ENCODE measurements around the gene RPL18A. TPM values are rescaled to one million over a fixed set of nuclear protein-coding genes. Genes with fewer than 3 reads are reported as not detected.

RPL18A gene
- total RNA-seq, 1 experiment from 2014 or later: 1,352 TPM

GRCh38 chr19:17909003-17909732, 49.5 kb downstream of the RPL18A start:
- Histone ChIP-seq H3K4me1 (ENCODE audit: control insufficient read depth, insufficient read depth, low read length) (peaks cover 4% of the 10 kb centered on the region; the same call in 1 of the 2 replicates), H3K9me3 (ENCODE audit: control insufficient read depth, insufficient read depth, low read depth, low read length) (no peaks in the 10 kb centered on the region), H3K36me3 (ENCODE audit: control insufficient read depth, insufficient read depth, low read length) (no peaks in the 10 kb centered on the region), H3K27ac (ENCODE audit: low read length) (no peak overlapping the region), H3K4me3 (ENCODE audit: low read depth in 2 of 2, low read length in 2 of 2) (no peak overlapping the region), H3K27me3 (ENCODE audit: control insufficient read depth, insufficient read depth, low read length) (no peaks in the 10 kb centered on the region)
- DNase-seq (ENCODE audit: low read depth, low spot score) (no peak), ATAC-seq (peak; percentile 69)
- ChIA-PET POLR2A (no interaction called here), CTCF (interaction anchor here (0.7 kb wide), 1 partner anchor 38 kb away, joined by 3 read pairs; no protein-coding TSS in a partner anchor)
- BruUV-seq (replicated peaks): no TSS peak
- intact Hi-C loops (cut with micrococcal nuclease; ENCODE audit: unreplicated experiment) (no loop called here), in situ Hi-C loops (cut with HindIII; ENCODE audit: low pct_unique_long_range_greater_than_20kb, low sequenced_read_pairs) (no loop called here)
- TF ChIP-seq SIN3A (IDR thresholded peaks at IDR 0.05; ENCODE audit: borderline replicate concordance, insufficient read depth, low read depth, low read length) (no peak), CTCF (IDR thresholded peaks at IDR 0.05) (no peak), TCF7L2 (IDR thresholded peaks at IDR 0.05; ENCODE audit: low read depth, low read length) (no peak), POLR2AphosphoS5 (IDR thresholded peaks at IDR 0.05; ENCODE audit: low read depth, low read length) (no peak), REST (IDR thresholded peaks at IDR 0.05; ENCODE audit: insufficient read depth in 1 of 2, low read depth in 2 of 2, low read length in 1 of 2) (no peak)

DNA sequence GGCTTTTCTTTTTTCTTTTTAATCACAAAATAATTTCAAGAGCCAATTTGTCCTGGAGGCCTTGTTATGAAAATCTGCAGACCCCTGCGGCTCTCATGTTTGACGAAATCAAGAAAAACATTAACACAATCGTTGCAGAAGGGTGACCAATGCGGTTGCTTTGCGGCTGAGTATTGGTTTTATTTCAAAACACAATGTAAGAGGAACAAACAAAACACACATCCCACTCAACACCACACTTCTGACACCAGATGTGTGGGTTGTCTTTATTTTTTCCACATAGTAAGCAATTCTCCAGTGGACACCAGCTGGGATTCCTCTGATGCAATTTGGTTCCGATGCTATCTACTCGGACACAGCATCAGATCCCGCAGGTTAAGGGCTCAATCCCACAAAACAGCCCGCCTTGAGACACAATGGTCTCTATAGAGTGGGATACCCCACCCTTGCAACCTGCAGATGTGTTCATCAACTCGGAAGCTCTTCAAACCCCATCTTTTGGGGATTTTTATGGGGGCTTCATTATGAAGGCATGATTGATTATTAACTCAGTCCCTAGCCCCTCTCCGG, 51.2 kb downstream of the RPL18A start:
- DNase-seq (ENCODE audit: low read depth, low spot score) (no peak), ATAC-seq (no peak)
- H3K9me3 ChIP-seq (ENCODE audit: control insufficient read depth, insufficient read depth, low read depth, low read length): no peaks in the 10 kb centered on the region
- no peak overlapping the region for H3K4me3 ChIP-seq (ENCODE audit: low read depth in 2 of 2, low read length in 2 of 2)
- TF ChIP-seq CTCF (IDR thresholded peaks at IDR 0.05) (no peak), TCF7L2 (IDR thresholded peaks at IDR 0.05; ENCODE audit: low read depth, low read length) (no peak), REST (IDR thresholded peaks at IDR 0.05; ENCODE audit: insufficient read depth in 1 of 2, low read depth in 2 of 2, low read length in 1 of 2) (no peak), SIN3A (IDR thresholded peaks at IDR 0.05; ENCODE audit: borderline replicate concordance, insufficient read depth, low read depth, low read length) (no peak)
- in situ Hi-C loops (cut with HindIII; ENCODE audit: low pct_unique_long_range_greater_than_20kb, low sequenced_read_pairs) (no loop called here), intact Hi-C loops (cut with micrococcal nuclease; ENCODE audit: unreplicated experiment) (no loop called here)
- ChIA-PET CTCF (no interaction called here), POLR2A (no interaction called here)
- H3K27ac ChIP-seq (ENCODE audit: low read length): no peak overlapping the region; the same call in 1 of the 2 replicates
- H3K4me1 ChIP-seq (ENCODE audit: control insufficient read depth, insufficient read depth, low read length): peaks cover 4% of the 10 kb centered on the region; the same call in 1 of the 2 replicates
- no peaks in the 10 kb centered on the region for H3K27me3 ChIP-seq (ENCODE audit: control insufficient read depth, insufficient read depth, low read length)
- no TSS peak for BruUV-seq (replicated peaks)
- H3K36me3 ChIP-seq (ENCODE audit: control insufficient read depth, insufficient read depth, low read length): no peaks in the 10 kb centered on the region

Data from Panc1 (cell line).